Fibroblast of the conjunctiva (primary cell): ENCODE results near the gene ALPL.
A peak's percentile ranks its signal among the peaks of the same experiment; 100 is the strongest.
"Not testable (repeated sequence)": the region's sequence is repeated elsewhere in the genome, so short reads cannot be mapped to it uniquely, and the experiment has no call there.

Experiments
- DNase-seq: peaks from one replicate; pipeline ENCODE4 v3.0.0-alpha.2; 2010; ENCODE audit warnings: low read depth

The ALPL gene

GRCh38 chr1:21507511-21508270 is 1.5 kb upstream of the ALPL start:
- DNase-seq, result no peak

GRCh38 chr1:21508580-21509350 is 458 bp upstream of the ALPL start:
- DNase-seq, result no peak

- no peak for DNase-seq
Measured at GRCh38 chr1:21510113-21510493, 880 bp downstream of the ALPL start.

- no peak for DNase-seq
Measured at GRCh38 chr1:21510885-21511578, 1.8 kb downstream of the ALPL start.

GRCh38 chr1:21511579-21512522 is 2.6 kb downstream of the ALPL start:
- peak; percentile 89 for DNase-seq

GRCh38 chr1:21514245-21514644 is 5.0 kb downstream of the ALPL start:
- DNase-seq, result no peak

- no peak for DNase-seq
Measured at GRCh38 chr1:21517161-21517589, 8.0 kb downstream of the ALPL start.

- DNase-seq, result no peak
Measured at GRCh38 chr1:21517660-21518480, 8.6 kb downstream of the ALPL start.

GRCh38 chr1:21518774-21519455 is 9.7 kb downstream of the ALPL start:
- DNase-seq, result no peak

GRCh38 chr1:21519486-21520070 is 10.4 kb downstream of the ALPL start:
- DNase-seq, result not testable (repeated sequence)

GRCh38 chr1:21520899-21521716 is 11.9 kb downstream of the ALPL start:
- DNase-seq, result no peak

GRCh38 chr1:21521717-21522060 is 12.5 kb downstream of the ALPL start:
- no peak for DNase-seq

- no peak for DNase-seq
Measured at GRCh38 chr1:21522525-21523038, 13.4 kb downstream of the ALPL start.

GRCh38 chr1:21523297-21523813 is 14.1 kb downstream of the ALPL start:
- no peak for DNase-seq

- DNase-seq, result no peak
Measured at GRCh38 chr1:21524220-21524619, 15.0 kb downstream of the ALPL start.

- DNase-seq, result no peak
Measured at GRCh38 chr1:21524686-21525339, 15.6 kb downstream of the ALPL start.

- DNase-seq, result no peak
Measured at GRCh38 chr1:21525340-21525717, 16.1 kb downstream of the ALPL start.

- DNase-seq, result no peak
Measured at GRCh38 chr1:21526441-21526840, 17.2 kb downstream of the ALPL start.
